ENCODE results near the gene NOBOX. TPM values are rescaled to one million over a fixed set of nuclear protein-coding genes. Genes with fewer than 3 reads are reported as not detected.

The NOBOX gene
- total RNA-seq, 1 experiment from 2014 or later, result not detected

Small RNAs within 50 kb of the gene (small RNA-seq; reads per million reads assigned to genes)
- gene RNU6ATAC40P, result 0 reads per million in 2 experiments

Other genes with a start within 250 kb of the NOBOX start
- 0.12 TPM in 2 replicates for gene CTAGE4, start 220.2 kb downstream of the NOBOX start, total RNA-seq (2014; rRNA removed; shearing (Covaris generic))
- gene ARHGEF35, start 207.9 kb downstream of the NOBOX start, total RNA-seq (2014; rRNA removed; shearing (Covaris generic)), result 0.54 and 0.84 TPM in 2 replicates
- not detected in 2 replicates for gene OR2A42, start 164.1 kb downstream of the NOBOX start, total RNA-seq (2014; rRNA removed; shearing (Covaris generic))
- not detected in 2 replicates for gene OR2A7, start 138.9 kb downstream of the NOBOX start, total RNA-seq (2014; rRNA removed; shearing (Covaris generic))
- 0.12 TPM in 1 of 2 replicates, not detected in the other for gene CTAGE8, start 134.4 kb downstream of the NOBOX start, total RNA-seq (2014; rRNA removed; shearing (Covaris generic))
- not detected in 2 replicates for gene OR2A1, start 91.3 kb downstream of the NOBOX start, total RNA-seq (2014; rRNA removed; shearing (Covaris generic))
- 1.0 and 1.7 TPM in 2 replicates for gene ARHGEF5, start 48.3 kb downstream of the NOBOX start, total RNA-seq (2014; rRNA removed; shearing (Covaris generic))